Right ventricle myocardium superior (tissue), 1 donor: ENCODE results near the gene OSBPL2. TPM values are rescaled to one million over a fixed set of nuclear protein-coding genes. Genes with fewer than 3 reads are reported as not detected.

Experiments
- ATAC-seq: fragments of 200-7000 bp; cut with Tn5 transposase; one replicate; pipeline ENCODE4 v1.9.1; 2020; ENCODE audit warnings: mild to moderate bottlenecking; ENCODE audit not compliant: poor library complexity
- DNase-seq: peaks from one replicate; pipeline ENCODE4 v3.0.0-alpha.2; 2020
- intact Hi-C: fragments of 100-400 bp; cut with DNase I; formaldehyde crosslinking; loops from one replicate; pipeline ENCODE4 v1.11.2; 2022
- total RNA-seq: library from RNA; stranded (reverse); fragmentation: NEBNext Ultra II Directional; extraction: Animal tissue kit (Norgen Biotek cat#: 25700); gene quantifications from one replicate; pipeline ENCODE4 v1.2.1, GENCODE V29; 2021
- donor health status: DM: no; HTN: yes; CAD: no; lungs with severe emphysema.

The OSBPL2 gene
- total RNA-seq, 1 donor from 2014 or later = 52.3 TPM

DNA sequence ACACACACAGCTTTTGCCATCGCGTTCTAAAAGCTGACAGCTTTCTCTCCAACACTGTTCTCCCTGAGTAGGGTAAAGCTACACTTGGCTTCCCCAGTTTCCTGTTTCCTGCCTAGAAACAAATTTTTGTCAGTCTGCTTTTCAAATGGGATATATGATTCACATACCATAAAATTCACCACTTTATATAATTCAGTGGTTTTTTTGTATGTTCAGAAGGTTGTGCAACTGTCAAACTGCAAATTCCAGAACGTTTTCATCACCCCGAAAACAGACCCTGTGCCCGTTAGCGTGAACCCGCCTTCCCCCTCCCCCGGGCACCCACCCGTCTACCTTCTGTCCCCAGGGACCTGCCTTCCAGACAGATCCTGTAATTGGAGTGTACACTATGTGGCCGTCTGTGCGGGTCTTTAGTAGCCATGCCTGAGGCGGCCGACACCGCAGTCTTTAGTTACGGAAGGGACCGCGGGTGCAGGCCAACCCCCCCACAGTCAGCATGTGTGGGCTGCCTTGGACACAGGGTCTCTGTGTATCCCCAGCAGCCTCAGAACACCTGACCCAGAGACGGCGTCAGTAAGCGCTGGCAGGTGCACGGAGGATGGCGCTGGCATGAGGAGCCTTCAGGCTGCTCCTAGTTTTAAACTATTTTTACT lies 34.8 kb upstream of the OSBPL2 start:
- DNase-seq (peak; percentile 22), ATAC-seq (no peak)
- intact Hi-C loops = no loop called here

DNA sequence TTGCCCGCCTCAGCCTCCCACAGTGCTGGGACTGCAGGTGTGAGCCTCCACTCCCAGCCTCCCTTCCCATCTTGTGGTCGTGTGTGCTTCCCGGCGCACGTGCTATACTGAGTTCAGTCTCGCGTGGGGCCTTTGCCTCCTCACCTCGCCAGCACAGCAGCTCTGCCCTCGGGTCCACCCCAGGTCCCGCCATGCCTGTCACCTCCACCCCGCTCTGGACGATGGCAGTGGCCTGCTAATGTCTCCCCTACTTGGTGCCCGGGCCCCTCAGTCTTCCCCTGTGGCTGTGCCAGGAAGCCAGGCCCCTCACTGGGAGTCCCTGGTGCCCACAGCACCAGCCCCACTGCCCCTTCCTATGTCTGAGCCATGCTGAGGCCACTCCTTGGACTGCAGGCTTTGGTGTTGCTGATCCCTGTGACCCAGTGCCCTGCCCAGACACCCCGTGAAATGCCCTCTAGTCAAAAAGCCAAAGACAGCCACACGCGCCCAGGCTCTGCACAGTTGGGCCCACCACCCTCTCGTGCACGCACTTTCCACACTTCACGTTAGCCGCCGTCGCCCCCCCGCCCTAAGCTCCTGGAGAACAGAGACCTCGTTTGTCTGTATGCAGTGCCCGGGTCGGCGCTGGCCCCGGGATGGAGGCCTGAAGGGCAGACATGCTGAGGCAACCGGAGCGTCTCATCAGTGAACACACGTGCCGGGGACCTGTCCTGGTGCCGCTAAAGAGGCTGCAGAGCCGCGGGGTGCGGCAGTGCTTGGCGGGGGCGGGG lies 32.5 kb upstream of the OSBPL2 start:
- peak; percentile 36 for DNase-seq
- intact Hi-C loops = no loop called here
- ATAC-seq = no peak

DNA sequence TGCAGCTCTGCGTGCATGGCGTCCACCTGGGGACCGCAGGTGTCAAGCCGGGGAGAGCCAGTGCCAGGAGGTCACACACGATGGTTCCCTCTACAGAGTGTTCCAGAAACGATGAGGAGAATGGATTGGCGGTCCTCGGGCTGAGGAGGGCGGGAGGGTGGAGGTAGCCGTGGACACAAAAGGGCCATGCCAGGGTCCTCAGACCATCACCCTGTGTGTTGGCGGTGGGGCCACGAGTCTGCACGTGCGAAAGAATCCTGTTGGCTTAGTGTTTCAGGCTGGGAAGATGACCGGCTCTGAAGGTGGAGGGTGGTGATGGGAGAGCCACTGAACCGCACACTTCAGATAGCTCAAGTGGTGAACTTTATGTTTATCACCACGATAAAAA lies 31.9 kb upstream of the OSBPL2 start:
- intact Hi-C loops = no loop called here
- DNase-seq = no peak

DNA sequence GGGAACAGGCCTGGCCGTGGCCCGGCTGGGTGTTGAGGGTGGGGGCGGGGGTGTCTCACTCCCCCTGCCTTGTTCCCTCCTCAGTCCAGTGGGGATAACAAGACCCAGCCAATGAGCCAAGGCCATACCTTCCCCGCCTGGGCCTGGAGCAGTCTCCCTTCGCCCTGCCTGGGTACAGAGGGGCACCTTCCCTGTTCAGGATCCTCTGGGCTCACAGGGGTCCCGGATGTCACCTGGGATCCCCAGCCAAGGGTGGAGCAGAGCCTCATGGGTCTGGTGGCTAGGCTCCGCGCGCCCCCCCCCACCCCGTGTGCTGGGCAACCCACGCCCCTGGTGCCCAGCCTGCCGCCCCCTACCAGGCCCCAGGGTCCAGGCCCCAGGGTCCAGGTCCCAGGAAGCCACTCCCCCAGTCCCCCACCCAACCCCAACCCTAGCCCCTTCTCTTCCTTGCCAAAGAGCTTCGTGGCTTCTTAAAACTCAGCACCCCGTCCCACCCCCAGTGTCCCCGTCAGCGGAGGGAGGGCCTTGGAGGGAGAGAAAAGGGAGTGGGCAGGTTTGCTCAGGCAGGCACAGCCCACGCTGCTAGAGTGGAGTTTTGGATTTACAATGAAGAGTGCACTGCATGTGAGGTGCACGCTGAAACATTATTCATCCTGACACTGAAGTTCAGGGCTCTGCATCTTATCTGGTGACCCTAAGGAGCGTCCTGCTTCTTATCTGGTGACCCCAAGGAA lies 30.1 kb upstream of the OSBPL2 start:
- no peak for DNase-seq
- ATAC-seq = no peak
- intact Hi-C loops = no loop called here

More for the DNA sequence above, 31.9 kb upstream of the OSBPL2 start:
- no peak for ATAC-seq

DNA sequence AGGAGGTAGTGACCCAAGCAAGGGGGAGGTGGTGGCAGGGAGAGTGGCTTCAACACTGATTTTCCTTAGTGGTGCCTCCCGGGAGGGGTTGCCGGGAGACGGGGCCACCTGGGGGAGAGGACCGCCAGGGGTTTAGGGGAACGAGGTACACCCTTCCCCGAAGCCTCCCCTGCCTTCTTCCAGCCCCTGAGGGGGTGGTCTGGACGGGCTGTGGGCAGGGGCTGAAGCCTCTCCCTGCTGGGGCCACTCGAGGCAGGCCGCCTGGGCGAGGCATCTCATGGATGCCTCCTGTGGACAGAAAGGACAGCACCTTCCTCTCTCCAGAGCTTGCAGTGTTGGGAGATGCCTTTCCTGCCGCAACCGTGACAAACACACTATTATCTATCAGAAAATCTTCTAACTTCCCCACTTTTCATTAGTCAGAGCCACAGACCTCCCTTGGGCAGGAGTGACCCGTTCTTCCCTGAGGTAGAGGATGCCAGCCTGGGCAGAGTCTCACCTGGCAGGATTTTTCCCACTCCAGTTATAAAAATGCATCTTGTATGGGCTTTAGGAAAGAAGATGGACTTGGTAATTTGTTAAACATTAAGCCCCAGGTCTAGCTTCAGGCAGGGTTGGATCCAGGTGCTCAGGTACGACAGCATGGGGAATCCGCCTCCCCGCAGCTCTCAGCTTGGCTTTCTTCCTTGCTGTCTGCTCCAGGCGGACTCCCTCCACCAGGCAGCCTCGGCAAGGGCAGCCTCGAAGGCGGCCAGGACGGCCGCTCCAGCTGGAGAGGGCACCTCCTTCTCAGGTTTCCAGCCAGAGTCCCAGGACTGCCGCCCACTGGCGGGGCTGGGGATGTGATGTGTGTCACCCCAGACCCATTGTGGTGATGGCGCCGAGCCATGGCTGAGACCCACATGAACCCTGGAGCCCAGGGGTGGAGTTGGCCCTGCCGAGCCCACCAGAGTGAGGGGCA lies 29.2 kb upstream of the OSBPL2 start:
- intact Hi-C loops = no loop called here
- no peak for DNase-seq
- ATAC-seq = no peak

DNA sequence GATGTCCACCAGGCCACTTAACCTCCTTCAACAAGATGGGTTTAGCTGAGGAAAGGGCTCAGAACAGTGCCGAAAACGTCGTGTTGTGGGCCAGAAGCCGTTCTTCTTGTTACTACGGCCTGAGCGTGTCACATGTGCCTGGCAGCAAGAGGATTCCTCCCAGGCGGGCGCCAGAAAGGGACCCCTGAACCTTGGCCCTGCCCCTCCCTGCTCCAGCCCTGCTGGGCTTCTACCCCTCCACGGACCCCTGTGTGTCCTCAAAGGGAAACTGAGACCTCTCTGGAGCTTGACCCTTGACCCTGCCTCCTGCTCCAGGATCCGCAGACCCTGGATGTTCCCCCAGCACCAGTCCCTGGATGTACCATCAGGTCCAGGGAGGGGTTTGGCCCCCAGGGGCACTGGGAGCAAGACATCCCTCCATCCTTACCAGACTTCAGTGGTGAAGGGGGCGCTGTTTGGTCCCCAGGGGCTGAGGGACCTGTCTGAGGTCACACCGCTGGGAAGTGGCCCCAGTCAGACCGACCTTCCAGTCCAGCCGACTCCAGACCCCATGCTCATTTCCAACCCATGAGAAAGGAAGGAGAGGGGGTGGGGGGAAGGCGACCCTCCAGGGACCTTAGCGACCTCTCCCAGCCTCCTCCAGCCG lies 28.3 kb upstream of the OSBPL2 start:
- DNase-seq (no peak), ATAC-seq (no peak)
- intact Hi-C loops = no loop called here

DNA sequence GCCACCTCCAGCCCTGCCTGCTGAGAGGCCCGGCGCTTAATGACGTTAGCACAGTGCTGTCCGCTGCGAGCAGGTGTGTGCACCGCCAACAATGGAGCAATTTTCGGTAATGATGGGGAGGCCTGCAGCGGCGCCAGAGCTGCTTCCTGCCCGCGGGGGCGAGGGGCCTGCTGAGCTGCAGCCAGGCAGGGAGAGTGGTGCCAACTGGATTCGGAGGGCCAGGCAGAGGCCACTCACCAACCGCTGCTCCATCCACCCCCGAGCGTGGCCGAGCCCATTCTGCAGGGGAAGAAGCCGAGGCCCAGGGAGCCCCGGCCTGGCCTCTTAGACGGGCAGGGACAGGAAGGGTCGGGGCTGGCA lies 27.8 kb upstream of the OSBPL2 start:
- ATAC-seq = no peak
- DNase-seq = no peak
- intact Hi-C loops = no loop called here

DNA sequence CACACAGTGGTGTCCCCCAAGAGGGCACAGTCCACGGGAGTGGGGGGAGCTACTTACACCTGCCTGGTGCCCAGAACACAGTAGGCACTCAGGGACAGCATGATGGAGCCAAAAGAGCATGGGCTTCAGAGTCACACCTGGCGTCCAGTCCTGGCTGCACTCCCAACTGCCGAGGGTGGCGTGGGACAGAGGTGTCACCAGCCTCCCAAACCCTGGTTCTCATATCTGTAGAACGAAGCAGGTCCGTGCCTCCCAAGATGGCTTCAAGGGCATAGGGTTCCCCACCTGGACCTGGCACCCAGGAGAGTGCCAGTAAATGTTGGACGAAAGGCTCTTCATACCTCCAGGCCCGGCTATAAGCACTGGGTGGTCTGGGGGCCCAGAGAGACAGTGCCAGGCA lies 27.1 kb upstream of the OSBPL2 start:
- DNase-seq (no peak), ATAC-seq (no peak)
- intact Hi-C loops = no loop called here

DNA sequence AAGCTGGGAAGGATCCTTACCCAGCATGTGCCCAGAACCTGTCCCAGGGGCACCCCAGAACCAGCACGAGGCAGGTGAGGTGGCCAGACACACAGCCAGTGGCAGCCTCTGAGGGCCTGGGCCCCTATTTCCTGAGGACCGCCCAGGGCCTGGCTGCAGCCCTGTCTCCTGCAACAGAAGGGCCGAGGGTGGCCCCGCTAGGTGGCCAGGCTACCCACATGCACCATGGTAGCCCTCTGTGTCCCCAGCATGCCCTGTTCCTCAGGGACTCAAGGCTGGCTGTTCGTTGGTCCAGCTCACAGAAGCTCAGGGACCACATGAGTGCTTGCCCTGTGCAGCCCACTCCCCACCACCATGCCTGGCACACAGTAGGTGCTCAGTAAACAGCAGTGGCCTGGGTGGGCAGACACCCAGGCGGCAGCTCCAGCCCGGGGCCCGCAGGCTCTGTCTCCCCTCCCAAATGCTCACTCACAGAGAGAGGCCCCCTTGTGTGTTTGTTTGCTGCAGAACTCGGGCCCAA lies 26.5 kb upstream of the OSBPL2 start:
- DNase-seq (no peak), ATAC-seq (no peak)
- intact Hi-C loops = no loop called here

DNA sequence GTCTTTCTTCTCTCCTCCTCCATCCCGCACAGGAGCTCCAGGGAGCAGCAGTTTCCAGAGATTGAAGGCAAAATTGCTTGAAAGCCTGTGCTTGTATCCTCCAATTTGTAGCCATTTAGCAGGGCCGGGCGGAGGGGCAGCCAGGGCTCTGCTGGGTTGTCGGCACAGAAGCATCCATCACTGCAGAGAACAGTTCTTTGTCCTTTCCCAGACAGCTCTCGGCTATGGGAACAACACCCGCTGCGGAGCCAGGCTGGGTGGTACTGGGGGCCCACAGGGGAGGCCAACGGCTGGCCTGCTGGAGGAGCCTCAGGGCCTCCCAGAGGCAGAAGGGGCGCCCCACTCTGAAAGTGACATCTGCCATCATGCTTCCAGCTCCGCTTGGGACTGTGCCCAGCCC lies 26.0 kb upstream of the OSBPL2 start:
- ATAC-seq (no peak), DNase-seq (no peak)
- intact Hi-C loops = no loop called here

DNA sequence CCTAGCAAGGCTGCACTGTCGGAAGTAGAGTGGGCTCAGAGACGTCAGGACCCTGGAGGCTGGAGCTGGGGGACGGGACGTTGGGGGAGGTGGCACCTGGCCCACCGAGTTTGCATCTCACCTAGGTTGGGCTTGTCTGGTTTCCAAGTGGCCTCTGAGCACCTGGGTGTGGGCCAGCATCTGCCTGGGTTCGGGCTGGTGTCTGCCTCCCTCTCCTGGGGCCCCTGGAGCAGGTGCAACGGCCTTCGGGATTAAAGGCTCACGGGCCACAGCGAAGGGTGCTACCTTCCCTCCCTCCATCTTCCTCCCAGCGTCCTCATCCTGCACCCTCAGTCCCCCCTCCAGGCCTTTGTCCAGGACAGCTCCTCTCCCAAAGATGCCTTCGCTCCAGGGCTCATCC lies 24.3 kb upstream of the OSBPL2 start:
- ATAC-seq = no peak
- DNase-seq = no peak
- intact Hi-C loops = no loop called here

DNA sequence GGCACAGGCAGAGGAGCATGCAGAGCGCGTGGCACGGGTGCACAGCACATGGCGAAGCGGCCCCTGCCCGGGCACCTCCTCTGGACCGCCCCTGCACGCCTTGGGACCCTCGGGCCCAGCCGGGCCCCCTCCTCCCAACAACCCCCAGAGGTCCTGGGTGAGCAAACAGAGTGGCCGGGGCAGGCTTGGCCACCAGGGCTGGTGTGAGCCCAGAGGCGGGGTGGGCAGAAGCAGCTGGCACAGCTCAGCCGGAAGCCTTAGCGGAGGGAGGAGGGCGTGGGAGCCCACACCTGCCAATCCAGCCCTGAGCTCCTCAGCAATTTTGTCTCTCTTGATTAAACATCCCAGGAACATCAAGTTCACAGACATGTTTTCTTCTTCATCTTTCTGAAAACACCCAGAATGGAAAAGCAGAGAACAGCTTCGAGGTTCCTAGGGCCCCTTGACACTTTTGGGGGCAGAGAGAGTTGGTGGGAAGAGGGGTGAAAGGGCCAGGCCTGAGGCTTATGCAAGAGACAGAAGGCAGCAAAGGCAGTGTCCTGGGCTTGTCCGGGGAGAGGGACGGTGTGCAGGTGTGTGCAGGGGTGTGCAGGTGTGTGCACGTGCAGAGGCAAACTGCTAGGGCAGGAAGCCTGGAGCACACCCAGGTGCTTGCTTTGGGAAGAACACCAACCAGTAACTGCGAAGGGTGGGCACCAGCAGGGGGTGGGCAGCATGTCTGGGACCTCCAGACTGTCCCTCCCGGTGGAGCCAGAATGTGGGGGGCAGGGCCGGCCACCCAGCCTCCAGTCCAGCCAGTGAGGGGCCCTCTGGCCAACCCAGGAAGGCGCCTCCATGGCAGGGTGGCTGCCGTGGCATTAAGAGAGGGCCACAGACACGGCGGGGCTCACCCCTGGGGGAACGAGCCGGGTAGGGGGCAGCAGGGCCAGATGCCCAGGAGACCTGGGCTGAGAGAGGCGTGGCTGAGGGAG lies 23.0 kb upstream of the OSBPL2 start:
- no peak for ATAC-seq
- intact Hi-C loops = no loop called here
- no peak for DNase-seq

DNA sequence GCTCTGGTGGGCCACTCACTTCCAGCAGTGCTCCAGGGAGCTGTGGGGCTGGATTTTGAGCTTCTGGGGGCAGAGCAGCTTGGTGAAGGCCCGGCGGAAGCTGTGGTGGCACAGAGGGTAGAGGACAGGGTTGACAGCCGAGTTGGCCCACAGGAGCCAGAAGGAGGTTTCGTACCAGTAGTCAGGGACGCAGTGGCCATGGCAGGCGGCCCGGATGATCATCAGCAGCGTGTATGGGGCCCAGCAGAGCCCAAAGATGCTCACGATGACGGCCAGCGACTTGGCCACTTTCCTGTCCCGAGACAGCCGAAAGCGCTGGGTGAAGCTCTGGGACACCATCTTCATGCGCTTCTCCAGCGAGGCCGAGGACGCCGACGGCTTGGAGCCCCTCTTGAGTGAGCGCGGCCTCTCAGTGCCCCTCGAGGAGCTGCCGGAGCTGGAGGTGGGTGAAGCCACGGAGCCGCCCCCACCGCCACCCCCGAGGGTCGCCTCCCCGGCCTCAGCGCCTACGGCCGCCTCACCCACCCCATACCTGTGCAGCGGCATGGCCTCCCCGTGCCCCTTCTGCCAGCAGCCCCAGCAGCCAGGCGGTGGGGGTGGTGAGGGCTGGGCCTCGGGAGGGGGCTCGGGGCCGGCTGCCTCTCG lies 22.2 kb upstream of the OSBPL2 start:
- ATAC-seq (no peak), DNase-seq (no peak)
- intact Hi-C loops = no loop called here

DNA sequence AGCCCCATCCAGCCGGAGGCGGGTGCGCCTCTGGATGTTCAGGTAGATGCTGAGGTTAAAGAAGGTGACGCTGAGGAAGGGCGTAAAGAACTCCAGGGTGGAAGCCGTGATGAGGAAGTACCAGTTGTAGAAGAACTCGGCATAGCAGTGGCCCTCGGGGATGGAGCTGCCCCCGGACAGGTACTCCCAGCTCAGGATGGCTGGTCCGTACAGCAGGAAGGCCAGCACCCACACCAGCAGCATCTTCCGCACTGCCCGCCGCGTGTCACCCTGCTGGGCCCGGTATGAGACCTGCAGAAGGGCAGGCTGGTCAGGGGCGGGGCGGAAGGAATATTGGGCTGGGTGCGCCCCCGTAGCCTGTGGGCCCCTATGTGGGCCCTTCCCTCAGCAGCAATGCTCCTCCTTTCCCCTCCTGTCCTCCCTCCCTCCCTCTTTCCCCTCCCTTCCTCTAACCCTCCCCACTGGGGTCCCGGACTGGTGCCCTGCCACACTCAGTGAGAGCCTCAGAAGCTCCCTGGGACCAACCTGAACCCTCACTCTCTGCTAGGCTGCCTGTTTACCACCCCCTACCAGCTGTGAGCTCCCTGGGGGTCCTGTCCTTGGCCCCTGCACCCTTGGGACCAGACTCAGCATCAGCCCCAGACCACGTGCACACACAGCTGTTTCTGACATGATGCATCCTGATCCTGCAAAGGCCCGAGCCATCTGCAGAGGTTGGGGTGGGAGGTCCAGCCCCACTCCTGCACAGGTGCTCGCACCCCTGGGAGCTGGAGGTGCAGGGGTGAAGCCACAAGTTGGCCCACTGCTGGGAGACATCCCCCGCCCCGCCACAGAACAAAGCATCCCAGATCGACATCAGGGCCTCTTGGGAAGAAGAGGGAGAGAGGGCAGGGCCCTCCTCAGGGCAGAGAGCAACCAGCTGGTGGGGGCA lies 21.4 kb upstream of the OSBPL2 start:
- DNase-seq (no peak), ATAC-seq (no peak)
- intact Hi-C loops = no loop called here

DNA sequence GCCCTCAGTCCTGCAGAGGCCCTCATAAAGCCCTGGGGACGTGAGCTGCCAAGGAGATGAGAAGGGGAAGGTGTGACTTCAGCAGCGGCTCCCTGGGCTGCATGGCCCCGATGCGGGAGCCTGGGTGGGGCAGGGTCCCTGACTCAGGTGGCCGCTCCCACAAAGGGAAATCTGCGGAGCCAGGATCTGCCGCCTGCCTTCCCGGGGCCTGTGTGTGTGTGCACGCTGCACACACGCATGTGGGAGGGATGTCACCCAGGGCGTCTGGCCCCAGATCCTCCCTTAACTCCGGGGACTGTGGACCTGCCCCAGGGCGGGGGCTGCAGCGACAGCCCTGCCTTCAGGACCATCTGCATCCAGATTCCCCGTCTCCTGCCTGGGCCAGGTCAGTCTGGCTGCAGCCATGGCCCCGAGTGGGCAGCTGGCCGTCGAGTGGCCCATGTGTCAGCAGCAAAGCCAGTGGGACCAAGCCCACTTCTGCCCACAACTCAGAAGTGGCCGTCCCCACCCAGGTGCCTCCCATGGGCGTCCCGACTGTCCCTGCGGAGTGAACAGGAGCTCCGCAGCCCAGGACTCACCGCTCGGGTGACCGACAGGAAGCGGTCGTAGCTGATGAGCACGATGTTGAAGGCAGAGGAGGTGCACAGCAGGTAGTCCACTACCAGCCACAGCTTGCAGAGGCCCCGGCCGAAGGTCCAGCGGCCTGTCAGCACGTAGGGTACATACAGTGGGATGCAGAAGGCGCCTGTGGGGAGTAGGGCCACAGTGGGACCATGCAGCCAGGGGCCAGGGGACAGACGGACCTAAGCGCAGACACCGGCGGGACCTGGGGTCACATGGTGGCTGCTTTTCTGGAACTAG lies 20.2 kb upstream of the OSBPL2 start:
- no peak for ATAC-seq
- no peak for DNase-seq
- intact Hi-C loops = no loop called here
